ENCODE results near the gene ACTR10.

GRCh38 chr14:58198086-58198485, 1.9 kb upstream of the ACTR10 start:
- TF ChIP-seq, protein P1, sequence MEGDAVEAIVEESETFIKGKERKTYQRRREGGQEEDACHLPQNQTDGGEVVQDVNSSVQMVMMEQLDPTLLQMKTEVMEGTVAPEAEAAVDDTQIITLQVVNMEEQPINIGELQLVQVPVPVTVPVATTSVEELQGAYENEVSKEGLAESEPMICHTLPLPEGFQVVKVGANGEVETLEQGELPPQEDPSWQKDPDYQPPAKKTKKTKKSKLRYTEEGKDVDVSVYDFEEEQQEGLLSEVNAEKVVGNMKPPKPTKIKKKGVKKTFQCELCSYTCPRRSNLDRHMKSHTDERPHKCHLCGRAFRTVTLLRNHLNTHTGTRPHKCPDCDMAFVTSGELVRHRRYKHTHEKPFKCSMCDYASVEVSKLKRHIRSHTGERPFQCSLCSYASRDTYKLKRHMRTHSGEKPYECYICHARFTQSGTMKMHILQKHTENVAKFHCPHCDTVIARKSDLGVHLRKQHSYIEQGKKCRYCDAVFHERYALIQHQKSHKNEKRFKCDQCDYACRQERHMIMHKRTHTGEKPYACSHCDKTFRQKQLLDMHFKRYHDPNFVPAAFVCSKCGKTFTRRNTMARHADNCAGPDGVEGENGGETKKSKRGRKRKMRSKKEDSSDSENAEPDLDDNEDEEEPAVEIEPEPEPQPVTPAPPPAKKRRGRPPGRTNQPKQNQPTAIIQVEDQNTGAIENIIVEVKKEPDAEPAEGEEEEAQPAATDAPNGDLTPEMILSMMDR (IDR thresholded peaks at IDR 0.05; ENCODE audit: insufficient read depth, low read length, poor library complexity, severe bottlenecking), result no peak
- TF ChIP-seq EZH2phosphoT487 (conservative IDR thresholded peaks at IDR 0.05; ENCODE audit: low read length), result no peak
